Fibroblast of upper back skin (primary cell): ENCODE data around the gene DNAJC22.
"Not testable (repeated sequence)": the region's sequence is repeated elsewhere in the genome, so short reads cannot be mapped to it uniquely, and the experiment has no call there.

Experiments
- DNase-seq: peaks from one replicate; pipeline ENCODE4 v3.0.0-alpha.2; 2013

The DNAJC22 gene

GRCh38 chr12:49331380-49332222 lies 15.1 kb upstream of the DNAJC22 start:
- peak; percentile 71 for DNase-seq

GRCh38 chr12:49332441-49332861 lies 14.2 kb upstream of the DNAJC22 start:
- DNase-seq: no peak

- DNase-seq: no peak
Measured at GRCh38 chr12:49332891-49333371, 13.8 kb upstream of the DNAJC22 start.

- not testable (repeated sequence) for DNase-seq
Measured at GRCh38 chr12:49333778-49334177, 12.9 kb upstream of the DNAJC22 start.

- DNase-seq: no peak
Measured at GRCh38 chr12:49334226-49334625, 12.5 kb upstream of the DNAJC22 start.

- no peak for DNase-seq
Measured at GRCh38 chr12:49334681-49335080, 12.0 kb upstream of the DNAJC22 start.

- DNase-seq: no peak
Measured at GRCh38 chr12:49335118-49335954, 11.4 kb upstream of the DNAJC22 start.

GRCh38 chr12:49335955-49336644 lies 10.6 kb upstream of the DNAJC22 start:
- DNase-seq: no peak

- DNase-seq: peak; percentile 61
Measured at GRCh38 chr12:49336645-49337584, 9.8 kb upstream of the DNAJC22 start, which contains the start of gene C1QL4. TSS of gene C1QL4 (minus strand) at chr12:49337188. CDS start at chr12:49336477, 711 bp downstream.

GRCh38 chr12:49338830-49339463 lies 7.7 kb upstream of the DNAJC22 start:
- DNase-seq: no peak

GRCh38 chr12:49339464-49339861 lies 7.2 kb upstream of the DNAJC22 start:
- no peak for DNase-seq

GRCh38 chr12:49340095-49340870 lies 6.4 kb upstream of the DNAJC22 start:
- no peak for DNase-seq

GRCh38 chr12:49340971-49341776 lies 5.5 kb upstream of the DNAJC22 start:
- DNase-seq: no peak

- DNase-seq: no peak
Measured at GRCh38 chr12:49341777-49342065, 5.0 kb upstream of the DNAJC22 start.

GRCh38 chr12:49342066-49342913 lies 4.4 kb upstream of the DNAJC22 start:
- DNase-seq: peak; percentile 75

GRCh38 chr12:49342914-49343731 lies 3.6 kb upstream of the DNAJC22 start:
- DNase-seq: no peak

- no peak for DNase-seq
Measured at GRCh38 chr12:49344486-49345050, 2.1 kb upstream of the DNAJC22 start.
